IMR-90 (cell line): ENCODE data around the gene LAMA4. TPM values are rescaled to one million over a fixed set of nuclear protein-coding genes. Genes with fewer than 3 reads are reported as not detected.

Experiments used
- ATAC-seq: fragments of 200-7000 bp; cut with Tn5 transposase; 2 replicates; pipeline ENCODE4 v1.9.1; 2020; ENCODE audit warnings: low read depth, mild to moderate bottlenecking, moderate library complexity
- BruUV-seq: library from RNA; stranded (reverse); fragments of 400-500 nt; replicated peaks from 2 replicates; lab custom pipeline; 2021; lab: Mats Ljungman, UMichigan
- CTCF ChIA-PET: fragments of 300-600 bp; formaldehyde crosslinking; extraction: SDS; loops from one replicate; lab custom pipeline; 2021; ENCODE audit warnings: antibody characterized with exemption; lab: Yijun Ruan, JAX
- POLR2A ChIA-PET: fragments of 300-600 bp; sonication (Branson Sonifier 250); formaldehyde crosslinking; loops from one replicate; lab custom pipeline; 2022; ENCODE audit warnings: antibody characterized with exemption; ENCODE audit not compliant: unreplicated experiment; lab: Charles Lee
- DNase-seq: peaks from one replicate; pipeline ENCODE4 v3.0.0; 2013
- H2AFZ ChIP-seq: replicated peaks from 2 replicates; pipeline ENCODE3; 2013; ENCODE audit warnings: low read length, mild to moderate bottlenecking; ENCODE audit not compliant: poor library complexity
- H2AK5ac ChIP-seq: 2 replicates; pipeline ENCODE4 v1.6.1; 2013; ENCODE audit warnings: low read depth, low read length, inconsistent platforms
- H2AK9ac ChIP-seq: replicated peaks from 2 replicates; pipeline ENCODE3; 2013; ENCODE audit warnings: mild to moderate bottlenecking, low read depth, low read length, moderate library complexity; ENCODE audit not compliant: poor library complexity
- H2BK120ac ChIP-seq: 2 replicates; pipeline ENCODE4 v1.6.1; 2013; ENCODE audit warnings: low read depth, low read length, inconsistent platforms
- H2BK15ac ChIP-seq: 3 replicates; pipeline ENCODE4 v1.6.1; 2013; ENCODE audit warnings: low read depth, low read length, inconsistent platforms
- H2BK20ac ChIP-seq: 2 replicates; pipeline ENCODE4 v1.6.1; 2013; ENCODE audit warnings: low read depth, mild to moderate bottlenecking, inconsistent platforms, low read length, moderate library complexity
- H2BK5ac ChIP-seq: 2 replicates; pipeline ENCODE4 v1.6.1; 2013; ENCODE audit warnings: mild to moderate bottlenecking, low read depth, low read length, inconsistent platforms; ENCODE audit not compliant: poor library complexity, severe bottlenecking
- H3K14ac ChIP-seq: replicated peaks from 2 replicates; pipeline ENCODE4 v1.6.1; 2013; ENCODE audit warnings: low read depth, low read length, inconsistent platforms
- H3K18ac ChIP-seq: 2 replicates; pipeline ENCODE4 v1.6.1; 2013; ENCODE audit warnings: low read depth, low read length, control low read depth
- H3K23ac ChIP-seq: 2 replicates; pipeline ENCODE4 v1.6.1; 2013; ENCODE audit warnings: low read depth, low read length, inconsistent platforms
- H3K27ac ChIP-seq: 2 replicates; pipeline ENCODE4 v1.5.1; 2013; ENCODE audit warnings: mild to moderate bottlenecking, control low read depth, low read length; ENCODE audit not compliant: insufficient read depth
- H3K27me3 ChIP-seq: 2 replicates; pipeline ENCODE4 v1.6.1; 2013; ENCODE audit warnings: low read length; ENCODE audit not compliant: control insufficient read depth, insufficient read depth
- H3K36me3 ChIP-seq: 2 replicates; pipeline ENCODE4 v1.6.1; 2013; ENCODE audit warnings: low read length, mixed read lengths; ENCODE audit not compliant: control insufficient read depth, insufficient read depth
- H3K4ac ChIP-seq: 2 replicates; pipeline ENCODE4 v1.6.1; 2013; ENCODE audit warnings: low read depth, low read length, inconsistent platforms
- H3K4me1 ChIP-seq: 2 replicates; pipeline ENCODE4 v1.6.1; 2013; ENCODE audit warnings: low read length, mixed read lengths; ENCODE audit not compliant: control insufficient read depth, insufficient read depth
- H3K4me2 ChIP-seq: 2 replicates; pipeline ENCODE4 v1.6.1; 2013; ENCODE audit warnings: low read depth, mild to moderate bottlenecking, control low read depth, low read length, moderate library complexity
- H3K4me3 ChIP-seq: 2 replicates; pipeline ENCODE4 v1.5.1; 2013; ENCODE audit warnings: low read depth, mild to moderate bottlenecking, control low read depth, low read length, moderate library complexity; ENCODE audit not compliant: insufficient read depth
- H3K56ac ChIP-seq: 2 replicates; pipeline ENCODE4 v1.6.1; 2013; ENCODE audit warnings: low read length, inconsistent platforms; ENCODE audit not compliant: insufficient read depth; ENCODE audit errors: extremely low read depth
- H3K79me1 ChIP-seq, 2 experiments: 2 replicates each; pipeline ENCODE4 v1.6.1; 2013; ENCODE audit warnings: low read length in 2 of 2, inconsistent platforms in 1 of 2, low read depth in 1 of 2
- H3K9ac ChIP-seq: 2 replicates; pipeline ENCODE4 v1.6.1; 2013; ENCODE audit warnings: low read depth, low read length, control low read depth
- H3K9me1 ChIP-seq: 2 replicates; pipeline ENCODE4 v1.6.1; 2013; ENCODE audit warnings: low read length, inconsistent platforms; ENCODE audit not compliant: insufficient read depth
- H3K9me3 ChIP-seq: 2 replicates; pipeline ENCODE4 v1.6.1; 2013; ENCODE audit warnings: low read length; ENCODE audit not compliant: control insufficient read depth, insufficient read depth
- H4K20me1 ChIP-seq: 2 replicates; pipeline ENCODE4 v1.6.1; 2013; ENCODE audit warnings: low read length, inconsistent platforms; ENCODE audit not compliant: insufficient read depth
- H4K5ac ChIP-seq: 2 replicates; pipeline ENCODE4 v1.6.1; 2013; ENCODE audit warnings: mild to moderate bottlenecking, low read depth, low read length, control low read depth
- H4K8ac ChIP-seq, 2 experiments: 2 replicates each; pipeline ENCODE4 v1.6.1; 2013; ENCODE audit warnings: low read depth in 2 of 2, low read length in 2 of 2, control low read depth in 1 of 2, inconsistent platforms in 1 of 2
- H4K91ac ChIP-seq: 2 replicates; pipeline ENCODE4 v1.6.1; 2013; ENCODE audit warnings: low read depth, low read length, inconsistent platforms; ENCODE audit not compliant: insufficient read depth
- BHLHE40 ChIP-seq: fragments of 150-350 bp; IDR thresholded peaks from 2 replicates; pipeline ENCODE4 v1.6.1; 2016; ENCODE audit warnings: mild to moderate bottlenecking, low read depth, low read length
- CEBPB ChIP-seq: IDR thresholded peaks from 2 replicates; pipeline ENCODE4 v1.6.1; 2012; ENCODE audit warnings: low read depth, low read length, improper control_type of control experiment
- CTCF ChIP-seq: conservative IDR thresholded peaks from 2 replicates; pipeline ENCODE4 v1.5.1; 2012; ENCODE audit warnings: mild to moderate bottlenecking, low read depth, low read length, improper control_type of control experiment
- FOS ChIP-seq: fragments of 150-350 bp; IDR thresholded peaks from 2 replicates; pipeline ENCODE4 v1.6.1; 2016; ENCODE audit warnings: low read depth, low read length
- MAFK ChIP-seq: IDR thresholded peaks from 2 replicates; pipeline ENCODE4 v1.6.1; 2012; ENCODE audit warnings: low read depth, low read length, improper control_type of control experiment
- MAZ ChIP-seq: IDR thresholded peaks from 2 replicates; pipeline ENCODE4 v1.6.1; 2012; ENCODE audit warnings: low read depth, mild to moderate bottlenecking, low read length, improper control_type of control experiment, moderate library complexity, borderline replicate concordance
- MXI1 ChIP-seq: IDR thresholded peaks from 2 replicates; pipeline ENCODE4 v1.6.1; 2012; ENCODE audit warnings: low read depth, mild to moderate bottlenecking, low read length, moderate library complexity, borderline replicate concordance
- NFE2L2 ChIP-seq: fragments of 150-350 bp; IDR thresholded peaks from 2 replicates; pipeline ENCODE4 v1.6.1; 2016; ENCODE audit warnings: low read depth, mild to moderate bottlenecking, low read length
- POLR2A ChIP-seq: IDR thresholded peaks from 2 replicates; pipeline ENCODE4 v1.6.1; 2012; ENCODE audit warnings: mild to moderate bottlenecking, low read depth, low read length
- RAD21 ChIP-seq: IDR thresholded peaks from 2 replicates; pipeline ENCODE4 v1.6.1; 2012; ENCODE audit warnings: low read length, improper control_type of control experiment
- RCOR1 ChIP-seq: IDR thresholded peaks from 2 replicates; pipeline ENCODE4 v1.6.1; 2012; ENCODE audit warnings: mild to moderate bottlenecking, low read length, improper control_type of control experiment; ENCODE audit not compliant: insufficient replicate concordance
- RFX5 ChIP-seq: IDR thresholded peaks from 2 replicates; pipeline ENCODE4 v1.8.0; 2012; ENCODE audit warnings: low read depth, mild to moderate bottlenecking, low read length, moderate library complexity
- SMC3 ChIP-seq: fragments of 150-350 bp; IDR thresholded peaks from 2 replicates; pipeline ENCODE4 v1.6.1; 2016; ENCODE audit warnings: low read depth, mild to moderate bottlenecking, antibody characterized with exemption, low read length, moderate library complexity
- USF2 ChIP-seq: fragments of 150-350 bp; IDR thresholded peaks from 2 replicates; pipeline ENCODE4 v1.6.1; 2017; ENCODE audit warnings: mild to moderate bottlenecking, antibody characterized with exemption, low read length, low read depth
- WGBS, 2 experiments: methylation state at CpG; one replicate each; pipeline versions ENCODE4 v1.1.5 to v1.1.7; 2013; ENCODE audit warnings: missing lambda C conversion rate in 2 of 2; ENCODE audit not compliant: insufficient read length in 1 of 2; ENCODE audit errors: extremely low coverage in 2 of 2; 5-methylcytosine and 5-hydroxymethylcytosine counted together
- dilution Hi-C: fragments of 300-500 bp; cut with HindIII; formaldehyde crosslinking; loops from one replicate; pipeline ENCODE4 v1.14.3; 2018; ENCODE audit warnings: low sequenced_read_pairs; ENCODE audit not compliant: unreplicated experiment
- in situ Hi-C: fragments of 300-500 bp; cut with MboI; formaldehyde crosslinking; loops from 3 replicates; pipeline ENCODE4 v1.14.3; 2019; ENCODE audit warnings: low sequenced_read_pairs, inconsistent platforms, mixed read lengths
- intact Hi-C: fragments of 100-400 bp; cut with micrococcal nuclease; formaldehyde crosslinking; loops from 2 replicates; pipeline ENCODE4 v1.10.0; 2022
- polyA plus RNA-seq, 3 experiments: library from polyadenylated mRNA; depleted of rRNA; stranded (reverse); fragments of >200 nt; gene quantifications; 2 replicates each; pipeline ENCODE4 v1.2.3, GENCODE V29; 2012; ENCODE audit warnings: low replicate concordance in 1 of 3
- total RNA-seq: library from RNA; depleted of rRNA; stranded (reverse); fragments of >200 nt; gene quantifications from 2 replicates; pipeline ENCODE4 v1.2.3, GENCODE V29; 2012
- TF ChIP-seq, protein P1 (sequence below): fragments of 150-350 bp; IDR thresholded peaks from 2 replicates; pipeline ENCODE4 v1.6.1; 2016; ENCODE audit warnings: low read depth, mild to moderate bottlenecking, low read length, moderate library complexity, borderline replicate concordance

The LAMA4 gene
- total and polyA plus RNA-seq, 2 of the 4 experiments (the other 2 are of a cell fraction): 33.9 to 35.8 TPM

- Histone ChIP-seq H4K5ac (no peak overlapping the region), H3K9me3 (no peaks in the 10 kb centered on the region), H3K18ac (no peak overlapping the region), H3K4ac (no peak overlapping the region), H3K14ac (no peak overlapping the region), H3K56ac (no peak overlapping the region), H2AFZ (no peak overlapping the region), H3K27me3 (no peaks in the 10 kb centered on the region), H3K4me1 (peaks cover 4% of the 10 kb centered on the region), H4K8ac (no peak overlapping the region), H2AK5ac (no peak overlapping the region), H2BK5ac (no peak overlapping the region), H3K27ac (no peak overlapping the region), H4K20me1 (no peaks in the 10 kb centered on the region), H3K4me3 (no peak overlapping the region), H2BK120ac (no peak overlapping the region), H3K9ac (no peak overlapping the region), H4K91ac (no peak overlapping the region), H2AK9ac (no peak overlapping the region), H3K9me1 (no peaks in the 10 kb centered on the region), H3K79me1 (no peaks in the 10 kb centered on the region), H2BK20ac (no peak overlapping the region), H2BK15ac (no peak overlapping the region), H3K23ac (no peak overlapping the region), H3K4me2 (no peak overlapping the region), H3K36me3 (peaks cover 27% of the 10 kb centered on the region)
- ChIA-PET CTCF (interaction anchor here (1.0 kb wide), 1 partner anchor 12 kb away, joined by 3 read pairs; no protein-coding TSS in a partner anchor), POLR2A (no interaction called here)
- ATAC-seq (no peak), DNase-seq (no peak)
- no peak for TF ChIP-seq USF2
- no peak for TF ChIP-seq NFE2L2
- TF ChIP-seq RFX5: no peak
- no peak for TF ChIP-seq MXI1
- TF ChIP-seq POLR2A: no peak
- TF ChIP-seq RCOR1: no peak
- no peak for TF ChIP-seq RAD21
- TF ChIP-seq CTCF: no peak
- no peak for TF ChIP-seq MAZ
- TF ChIP-seq, protein P1, sequence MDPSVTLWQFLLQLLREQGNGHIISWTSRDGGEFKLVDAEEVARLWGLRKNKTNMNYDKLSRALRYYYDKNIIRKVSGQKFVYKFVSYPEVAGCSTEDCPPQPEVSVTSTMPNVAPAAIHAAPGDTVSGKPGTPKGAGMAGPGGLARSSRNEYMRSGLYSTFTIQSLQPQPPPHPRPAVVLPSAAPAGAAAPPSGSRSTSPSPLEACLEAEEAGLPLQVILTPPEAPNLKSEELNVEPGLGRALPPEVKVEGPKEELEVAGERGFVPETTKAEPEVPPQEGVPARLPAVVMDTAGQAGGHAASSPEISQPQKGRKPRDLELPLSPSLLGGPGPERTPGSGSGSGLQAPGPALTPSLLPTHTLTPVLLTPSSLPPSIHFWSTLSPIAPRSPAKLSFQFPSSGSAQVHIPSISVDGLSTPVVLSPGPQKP: no peak
- no peak for TF ChIP-seq BHLHE40
- no peak for TF ChIP-seq CEBPB
- no peak for TF ChIP-seq SMC3
- no peak for TF ChIP-seq MAFK
- TF ChIP-seq FOS: no peak
- BruUV-seq: no TSS peak
- intact Hi-C loops: no loop called here
- no CpG with 5 or more reads among the region's 2 CpGs for WGBS, 2 experiments
- dilution Hi-C loops: no loop called here
- in situ Hi-C loops: no loop called here
Measured at GRCh38 chr6:112210852-112211251, 43.5 kb downstream of the LAMA4 start.
